ENCODE measurements around the gene NTRK1. TPM values are rescaled to one million over a fixed set of nuclear protein-coding genes. Genes with fewer than 3 reads are reported as not detected.

NTRK1 gene
- total RNA-seq, 1 donor from 2014 or later: 0.20 TPM

DNA sequence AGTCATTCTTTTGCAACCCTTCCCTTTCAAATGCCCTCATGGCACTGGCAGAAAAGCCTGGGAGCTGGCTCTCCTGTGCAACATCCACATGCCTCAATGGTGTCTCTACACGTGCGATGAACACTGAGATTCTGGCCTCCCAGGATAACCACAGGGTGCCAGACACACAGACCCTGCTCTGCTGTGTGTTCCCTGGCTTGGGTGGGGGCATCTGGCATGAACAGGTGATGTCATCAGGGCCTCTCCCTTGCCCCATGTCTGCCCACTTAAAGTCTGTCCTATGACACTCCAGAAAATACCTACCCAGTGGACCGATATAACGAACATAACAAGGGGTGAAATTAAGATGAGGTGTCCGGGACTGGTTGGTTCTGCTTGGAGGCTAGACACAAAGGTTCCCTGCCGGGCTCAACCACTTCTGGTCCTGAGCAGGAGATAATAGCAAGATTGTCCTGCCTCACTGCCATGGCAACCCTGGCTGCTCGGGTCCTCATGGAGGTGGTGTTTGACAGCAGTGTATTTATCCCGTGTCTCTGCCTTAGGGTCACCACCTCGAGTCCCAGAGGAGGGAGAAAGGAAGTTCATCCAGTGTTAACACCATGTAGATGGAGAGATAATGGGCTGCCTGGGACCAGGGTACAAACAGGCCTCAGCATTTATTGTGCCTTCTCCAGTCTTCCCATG lies 21.1 kb upstream of the NTRK1 start:
- DNase-seq: no peak

DNA sequence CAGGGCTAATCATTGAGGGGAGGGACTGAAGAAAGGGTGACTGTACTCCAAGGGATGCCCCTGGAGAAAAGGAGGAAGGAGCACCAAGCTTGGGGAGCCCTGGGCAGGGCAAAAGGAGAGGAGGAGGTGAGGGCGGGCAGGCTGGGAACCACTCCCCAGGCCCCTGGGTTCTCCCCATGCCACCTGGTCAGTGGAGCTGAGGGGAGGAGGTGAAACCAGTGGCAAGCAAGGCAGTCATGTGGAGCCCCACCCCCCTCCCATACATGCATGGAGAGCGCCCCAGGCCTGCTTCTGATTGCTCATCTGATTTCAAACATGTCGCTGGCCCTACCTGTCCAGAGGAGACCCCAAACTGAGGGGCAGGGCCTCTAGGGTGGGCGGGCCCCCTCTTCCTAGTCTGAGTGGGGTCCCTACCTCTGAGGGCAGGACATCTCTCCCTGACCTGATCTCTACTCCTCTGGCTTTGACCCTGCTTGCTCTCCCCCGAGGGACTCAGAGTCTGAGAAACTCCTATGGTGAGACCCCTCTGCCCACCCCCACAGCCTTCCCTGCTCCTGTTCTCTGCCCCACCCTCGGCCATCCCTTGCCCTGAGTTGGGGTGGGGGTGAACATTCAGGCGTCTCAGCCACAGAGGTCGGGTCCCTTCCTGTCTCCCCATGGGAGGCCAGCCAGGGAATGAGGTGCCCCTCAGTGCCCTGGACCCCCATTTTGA lies 20.3 kb upstream of the NTRK1 start:
- DNase-seq: no peak

DNA sequence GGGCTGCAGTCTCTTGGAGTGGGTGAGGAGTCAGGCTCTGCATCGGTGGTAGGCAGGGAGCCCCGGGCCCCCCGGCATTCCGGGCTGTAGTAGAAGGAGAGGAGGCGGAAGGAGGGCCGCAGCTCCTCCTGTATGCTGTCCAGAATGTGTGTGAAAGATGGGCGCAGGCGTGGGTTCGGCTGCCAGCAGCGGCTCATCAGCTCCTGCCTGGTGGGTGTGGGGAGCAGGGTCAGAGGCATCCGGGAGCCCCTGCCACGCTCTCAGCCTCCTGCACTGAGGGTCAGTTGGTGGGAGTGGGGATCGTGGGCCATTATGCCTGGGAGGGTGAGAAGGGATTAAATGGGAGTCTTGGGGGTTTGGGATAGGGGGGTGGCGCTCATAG lies 19.8 kb upstream of the NTRK1 start:
- no peak for DNase-seq

DNA sequence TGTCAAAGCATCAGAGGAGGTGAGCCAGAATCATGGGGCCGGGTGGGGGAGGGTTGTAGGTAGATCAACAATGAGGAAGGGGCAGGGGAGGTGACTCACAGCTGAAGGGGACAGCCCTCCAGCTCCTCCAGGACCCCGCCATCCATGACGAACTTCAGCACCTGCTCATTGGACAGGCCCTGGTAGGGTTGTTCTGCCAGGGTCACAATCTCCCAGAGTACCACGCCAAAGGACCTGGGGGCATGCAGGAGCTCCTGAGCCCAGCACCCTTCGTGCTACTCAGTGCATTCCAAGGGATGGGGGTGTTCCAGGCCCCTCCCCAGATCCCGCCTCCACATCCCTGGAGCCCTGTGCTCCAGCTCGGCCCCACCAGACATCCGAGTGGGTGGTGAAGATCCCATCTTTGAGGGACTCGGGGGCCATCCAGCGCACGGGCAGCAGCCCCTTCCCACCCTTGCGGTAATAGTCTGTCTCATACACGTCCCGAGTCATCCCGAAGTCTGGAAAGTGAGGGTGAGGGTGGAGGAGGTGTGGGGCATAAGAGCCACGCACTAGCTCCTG lies 19.3 kb upstream of the NTRK1 start:
- no peak for DNase-seq

- DNase-seq: no peak
These were observed 17.9 kb upstream of the NTRK1 start for GRCh38 chr1:156842618-156843300.

- DNase-seq: no peak
These were observed 16.6 kb upstream of the NTRK1 start for GRCh38 chr1:156844102-156844501.

GRCh38 chr1:156844638-156845037 lies 16.0 kb upstream of the NTRK1 start:
- DNase-seq: no peak

DNA sequence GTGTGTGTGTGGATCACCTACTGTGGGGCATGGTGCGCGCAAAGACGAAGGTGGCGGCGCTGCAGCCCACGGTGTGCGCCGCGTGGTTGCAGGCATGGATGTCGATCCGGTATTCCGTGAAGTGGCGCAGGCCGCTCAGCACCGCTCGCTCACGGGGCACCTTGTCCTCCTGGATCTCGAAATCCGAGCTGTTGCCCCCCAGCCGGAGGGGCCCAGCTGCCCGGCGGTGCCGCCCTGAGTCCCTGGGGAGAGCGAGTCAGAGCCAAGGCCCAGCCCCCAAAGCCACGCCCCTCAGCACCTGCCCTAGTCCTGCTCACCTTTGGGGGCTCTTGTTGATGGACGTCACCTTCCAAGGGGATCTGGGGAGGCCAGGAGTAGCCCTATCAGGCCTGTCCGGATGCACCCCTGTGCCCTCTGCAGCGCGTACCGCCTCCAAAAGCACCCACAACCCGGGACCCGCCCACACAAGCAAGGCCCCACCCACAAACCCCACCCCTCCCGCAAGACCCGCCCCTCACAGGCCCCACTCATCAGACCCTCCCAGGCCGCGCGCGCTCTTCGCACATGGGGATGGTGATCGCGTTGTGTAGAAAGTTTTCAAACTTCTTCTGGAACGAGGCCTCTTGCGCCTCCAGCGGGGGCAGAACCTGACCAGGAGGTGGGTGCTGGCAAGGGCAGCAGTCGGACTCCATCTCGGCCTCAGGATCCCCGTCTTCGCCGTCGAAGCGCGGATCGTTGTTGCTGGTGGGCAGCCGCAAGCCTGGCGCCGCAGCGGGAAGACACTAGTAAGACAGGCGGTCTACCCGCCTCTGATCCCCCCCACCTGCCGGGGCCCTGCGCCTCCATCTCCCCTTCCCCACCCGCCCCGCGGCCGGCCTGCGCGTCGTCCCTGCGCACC lies 15.4 kb upstream of the NTRK1 start:
- no peak for DNase-seq

GRCh38 chr1:156845953-156846545 lies 14.6 kb upstream of the NTRK1 start:
- DNase-seq: no peak

GRCh38 chr1:156846643-156847042 lies 14.0 kb upstream of the NTRK1 start:
- DNase-seq: no peak

DNA sequence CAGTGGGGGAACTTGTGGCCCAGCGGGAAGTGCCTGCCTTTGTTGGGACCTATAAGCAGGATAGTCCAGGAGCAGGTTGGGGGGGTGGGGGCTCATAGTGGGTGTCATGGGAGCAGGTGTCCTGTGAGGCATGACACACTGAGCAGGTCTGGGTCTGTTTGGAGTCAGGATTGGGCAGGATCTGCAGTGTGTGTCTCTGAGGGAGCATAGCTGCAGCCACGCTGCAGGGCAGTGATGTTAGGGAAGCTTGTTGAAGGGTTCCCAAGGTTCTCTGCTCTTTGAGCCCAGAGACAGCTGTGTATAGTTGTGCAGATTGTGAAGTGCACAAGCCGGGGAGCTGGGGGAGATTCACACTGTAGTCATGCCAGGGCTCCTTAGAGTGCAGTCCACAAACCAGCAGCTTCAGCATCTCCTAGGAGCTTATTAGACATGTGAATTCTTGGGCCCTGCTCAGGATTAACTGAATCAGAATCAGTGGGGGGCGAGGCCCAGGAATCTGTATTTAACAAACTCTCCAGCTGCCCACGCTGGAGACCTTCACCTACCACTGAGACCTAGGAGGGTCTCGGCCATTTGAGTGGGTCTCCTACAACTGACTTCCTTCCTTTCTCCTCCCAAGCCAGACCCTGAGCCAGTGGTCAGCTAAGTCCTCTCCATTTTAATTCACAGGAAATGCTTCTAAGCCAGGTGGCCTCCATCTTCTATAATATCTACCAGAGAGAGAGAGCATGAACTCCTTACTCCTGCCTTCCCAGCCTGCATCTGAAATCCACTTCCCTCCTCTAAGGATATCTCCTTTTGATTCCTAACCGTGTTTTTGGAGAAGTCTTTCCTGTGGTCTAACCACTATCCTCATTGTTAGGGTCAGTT lies 12.8 kb upstream of the NTRK1 start:
- no peak for DNase-seq

GRCh38 chr1:156848461-156849150 lies 12.1 kb upstream of the NTRK1 start:
- DNase-seq: no peak

DNA sequence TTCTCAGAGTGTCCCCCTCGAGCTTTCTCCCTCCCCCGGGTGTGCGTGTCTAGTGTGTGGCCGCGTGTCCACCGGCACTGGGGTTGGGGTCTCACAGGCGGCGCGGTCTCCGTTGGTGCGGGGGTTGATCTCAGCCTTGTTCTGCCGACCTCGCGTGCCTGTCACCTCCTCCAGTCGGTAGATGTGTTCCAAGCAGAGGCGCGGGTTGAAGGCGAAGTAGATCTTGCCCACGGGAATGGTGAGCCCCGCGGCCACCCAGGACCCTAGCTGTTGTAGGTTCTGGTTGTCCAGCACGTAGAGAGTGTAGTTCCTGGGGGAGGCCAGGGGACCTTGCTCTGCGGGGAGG lies 11.5 kb upstream of the NTRK1 start:
- no peak for DNase-seq

DNA sequence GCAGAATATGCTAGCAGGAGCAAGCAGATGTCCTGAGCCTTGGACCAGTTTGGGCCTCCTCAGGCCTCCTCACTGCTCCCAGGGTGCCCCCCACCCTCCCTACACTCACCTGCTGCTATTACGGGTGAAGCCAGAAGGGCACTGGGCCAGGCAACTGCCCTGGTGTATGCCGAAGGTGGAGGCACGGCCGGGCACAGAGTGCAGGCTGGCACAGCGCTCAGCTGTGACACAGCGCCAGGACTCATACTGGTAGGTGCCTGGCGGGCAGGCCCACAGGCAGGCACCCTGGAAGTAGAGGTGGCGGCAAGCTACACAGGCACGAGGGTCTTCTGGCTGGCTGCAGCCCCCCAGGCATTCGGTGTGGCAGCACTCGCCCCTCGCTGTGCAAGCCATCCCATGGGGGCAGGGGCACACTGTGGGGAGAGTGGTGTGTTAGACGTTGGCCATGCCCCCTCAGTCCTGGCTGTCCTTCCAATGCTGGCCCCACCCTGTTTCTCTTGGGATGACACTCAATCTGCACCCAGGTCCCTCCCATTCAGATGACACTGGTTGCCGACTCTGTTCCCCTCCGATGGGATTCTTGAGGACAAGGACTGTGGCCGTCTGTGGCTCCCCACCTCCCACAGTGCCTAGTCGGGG lies 8.8 kb upstream of the NTRK1 start:
- DNase-seq: no peak

- no peak for DNase-seq
These were observed 8.2 kb upstream of the NTRK1 start for GRCh38 chr1:156852418-156852874.

- DNase-seq: no peak
These were observed 6.9 kb upstream of the NTRK1 start for GRCh38 chr1:156853761-156854160.

- no peak for DNase-seq
These were observed 6.0 kb upstream of the NTRK1 start for GRCh38 chr1:156854634-156855033.

DNA sequence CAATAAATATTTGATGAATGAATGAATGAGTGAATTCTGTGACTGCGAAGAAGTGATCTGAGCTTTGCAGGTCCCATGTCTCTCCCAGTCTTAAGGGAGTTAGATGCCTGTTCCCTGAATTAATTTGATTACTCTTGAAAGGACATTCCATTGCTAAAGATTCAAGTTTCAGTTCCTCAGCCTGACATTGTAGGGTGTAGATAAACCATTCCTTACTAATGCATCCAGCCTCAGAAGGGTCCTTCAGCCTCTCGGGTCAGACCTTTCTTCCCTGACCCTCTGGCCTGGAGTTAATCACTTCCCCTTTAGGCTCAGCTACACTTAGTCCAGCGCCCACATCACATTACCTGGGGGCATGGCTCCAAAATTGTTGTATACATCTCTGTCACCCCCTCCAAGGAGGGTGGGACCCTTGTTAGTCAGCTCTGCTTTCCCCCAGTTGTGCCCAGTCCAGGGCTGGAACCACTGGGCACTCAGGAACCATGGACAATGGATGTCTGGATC lies 4.3 kb upstream of the NTRK1 start:
- DNase-seq: no peak

DNA sequence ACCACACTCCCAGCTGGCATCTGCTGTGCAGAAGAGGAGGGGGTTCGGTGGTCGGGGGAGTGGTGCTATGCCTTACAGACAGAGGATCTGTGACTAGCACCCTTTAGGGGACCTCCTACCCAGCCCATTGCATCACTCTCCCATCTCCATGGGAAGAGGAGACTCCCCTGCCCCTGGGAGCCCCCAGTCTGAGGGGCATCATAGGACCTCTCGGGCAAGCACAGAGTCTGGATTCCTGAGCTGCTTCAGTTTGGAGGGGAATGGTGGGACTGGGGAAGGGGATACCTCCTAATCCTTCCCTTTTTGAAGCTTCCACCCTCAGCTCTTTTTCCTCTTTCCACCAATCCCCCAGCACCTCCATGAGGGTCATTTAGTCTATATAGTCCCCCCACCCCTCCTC lies 3.1 kb upstream of the NTRK1 start:
- DNase-seq: no peak

Data from skin of body (tissue), 2 donors.